Breast epithelium (tissue), 3 donors: Measurements from ENCODE around the gene CABLES1.

Experiments
- POLR2AphosphoS5 ChIP-seq, 3 donors: sonication (generic); formaldehyde crosslinking; IDR thresholded peaks; one replicate each; pipeline ENCODE4 v1.6.1; 2017; ENCODE audit warnings: antibody characterized with exemption in 3 of 3
- TF ChIP-seq, protein P1 (sequence below), 3 donors: fragments of 450-650 bp; IDR thresholded peaks; one replicate each; pipeline ENCODE4 v1.5.1; 2016 to 2017; ENCODE audit warnings: antibody characterized with exemption in 3 of 3, mild to moderate bottlenecking in 3 of 3, moderate library complexity in 3 of 3

DNA sequence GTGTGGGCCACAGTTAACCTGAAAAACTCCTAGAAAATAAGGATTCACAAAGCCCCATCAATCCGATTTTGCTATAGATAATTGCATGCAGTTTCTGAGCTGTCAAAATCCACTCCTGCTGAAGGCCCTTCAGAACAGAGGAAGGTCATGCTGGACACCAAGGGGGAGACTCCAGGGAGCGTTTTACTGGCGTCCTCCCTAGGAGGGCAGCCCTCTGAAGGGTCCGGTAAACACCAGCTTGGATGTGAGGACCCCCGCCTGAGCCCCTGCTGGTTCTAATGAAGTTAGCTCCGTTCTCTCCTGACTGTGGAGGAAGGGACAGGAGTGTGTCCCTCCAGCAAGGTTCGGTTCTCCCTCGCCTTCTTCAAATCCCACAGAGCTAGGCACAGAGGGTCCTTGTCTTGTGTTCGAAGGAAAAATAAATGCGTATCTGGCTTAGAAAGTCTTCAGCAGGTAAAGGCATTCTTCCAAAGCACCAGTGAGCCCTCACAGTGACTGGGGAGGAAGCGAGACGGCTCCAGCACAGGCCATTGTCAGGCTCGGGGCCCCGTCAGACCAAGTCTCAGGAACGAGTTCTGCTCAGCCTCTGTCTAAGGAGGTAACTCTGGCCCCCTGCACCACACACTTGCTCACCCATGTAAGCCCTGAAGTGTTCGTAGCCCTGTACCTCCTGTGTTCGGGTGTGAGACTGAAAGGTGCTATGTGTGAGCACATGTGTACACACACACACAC lies 41.6 kb downstream of the CABLES1 start:
- TF ChIP-seq, protein P1, sequence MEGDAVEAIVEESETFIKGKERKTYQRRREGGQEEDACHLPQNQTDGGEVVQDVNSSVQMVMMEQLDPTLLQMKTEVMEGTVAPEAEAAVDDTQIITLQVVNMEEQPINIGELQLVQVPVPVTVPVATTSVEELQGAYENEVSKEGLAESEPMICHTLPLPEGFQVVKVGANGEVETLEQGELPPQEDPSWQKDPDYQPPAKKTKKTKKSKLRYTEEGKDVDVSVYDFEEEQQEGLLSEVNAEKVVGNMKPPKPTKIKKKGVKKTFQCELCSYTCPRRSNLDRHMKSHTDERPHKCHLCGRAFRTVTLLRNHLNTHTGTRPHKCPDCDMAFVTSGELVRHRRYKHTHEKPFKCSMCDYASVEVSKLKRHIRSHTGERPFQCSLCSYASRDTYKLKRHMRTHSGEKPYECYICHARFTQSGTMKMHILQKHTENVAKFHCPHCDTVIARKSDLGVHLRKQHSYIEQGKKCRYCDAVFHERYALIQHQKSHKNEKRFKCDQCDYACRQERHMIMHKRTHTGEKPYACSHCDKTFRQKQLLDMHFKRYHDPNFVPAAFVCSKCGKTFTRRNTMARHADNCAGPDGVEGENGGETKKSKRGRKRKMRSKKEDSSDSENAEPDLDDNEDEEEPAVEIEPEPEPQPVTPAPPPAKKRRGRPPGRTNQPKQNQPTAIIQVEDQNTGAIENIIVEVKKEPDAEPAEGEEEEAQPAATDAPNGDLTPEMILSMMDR (IDR thresholded peaks at IDR 0.05): no peak
- no peak for TF ChIP-seq POLR2AphosphoS5 (IDR thresholded peaks at IDR 0.05)
